Transverse colon (tissue), 4 donors: ENCODE data around the gene OXT. TPM values are rescaled to one million over a fixed set of nuclear protein-coding genes. Genes with fewer than 3 reads are reported as not detected.

Experiments used
- DNase-seq: peaks from one replicate; pipeline ENCODE4 v3.0.0-alpha.2; 2019
- H3K27ac ChIP-seq, 4 donors: fragments of 200-600 bp; sonication (generic); 2 replicates each; pipeline ENCODE4 v1.5.1; 2016 to 2018; ENCODE audit warnings: inconsistent platforms in 4 of 4
- H3K27me3 ChIP-seq: fragments of 200-600 bp; sonication (generic); 2 replicates; pipeline ENCODE4 v1.5.1; 2017; ENCODE audit warnings: inconsistent platforms
- H3K36me3 ChIP-seq, 4 donors: fragments of 200-600 bp; sonication (generic); 2 replicates each; pipeline ENCODE4 v1.5.1; 2017 to 2019; ENCODE audit warnings: inconsistent platforms in 4 of 4
- H3K4me1 ChIP-seq, 4 donors: fragments of 200-600 bp; sonication (generic); 2 replicates each; pipeline ENCODE4 v1.5.1; 2017 to 2020; ENCODE audit warnings: inconsistent platforms in 4 of 4
- H3K4me3 ChIP-seq, 4 donors: fragments of 200-600 bp; sonication (generic); 1 replicate in 1 of 4; 2 replicates in 3 of 4; pipeline versions ENCODE4 v1.5.1 to v1.6.1; 2017 to 2019; ENCODE audit warnings: inconsistent platforms in 4 of 4
- H3K9me3 ChIP-seq, 2 donors: fragments of 200-600 bp; sonication (generic); 2 replicates each; pipeline ENCODE4 v1.5.1; 2017 to 2019; ENCODE audit warnings: inconsistent platforms in 2 of 2
- EP300 ChIP-seq: sonication (generic); formaldehyde crosslinking; IDR thresholded peaks from one replicate; pipeline ENCODE4 v1.6.1; 2017; ENCODE audit warnings: antibody characterized with exemption, low read depth
- POLR2A ChIP-seq: fragments of 450-650 bp; IDR thresholded peaks from one replicate; pipeline ENCODE4 v1.6.1; 2016; ENCODE audit warnings: antibody characterized with exemption, mild to moderate bottlenecking, moderate library complexity
- POLR2AphosphoS5 ChIP-seq, 3 donors: sonication (generic); formaldehyde crosslinking; IDR thresholded peaks; one replicate each; pipeline ENCODE4 v1.6.1; 2016; ENCODE audit warnings: antibody characterized with exemption in 3 of 3
- WGBS, 2 donors: methylation state at CpG; one replicate each; pipeline ENCODE4 v1.1.5; 2018; ENCODE audit warnings: low coverage in 1 of 2; 5-methylcytosine and 5-hydroxymethylcytosine counted together
- in situ Hi-C, 4 donors: fragments of 200-750 bp; cut with MboI; loops; one replicate each; pipeline versions ENCODE4 v1.15.0 to v1.15.1; 2017; ENCODE audit warnings: low sequenced_read_pairs in 3 of 4, low pct_ligation_motif_present in 1 of 4, low pct_unique_long_range_greater_than_20kb in 1 of 4
- intact Hi-C: fragments of 100-400 bp; cut with DNase I; formaldehyde crosslinking; loops from one replicate; pipeline ENCODE4 v1.15.1; 2023; ENCODE audit warnings: low total_unique reads
- total RNA-seq, 4 donors: library from RNA; depleted of rRNA; stranded (reverse); fragments of >200 nt; gene quantifications; one replicate each; pipeline ENCODE4 v1.1.0, GENCODE V29; 2016
- TF ChIP-seq, protein P1 (sequence below), 5 experiments: fragments of 200-600 bp in 3 of 5; fragments of 450-650 bp in 2 of 5; sonication (generic) in 3 of 5; IDR thresholded peaks; 1 replicate in 2 of 5; 2 replicates in 3 of 5; pipeline ENCODE4 v1.5.1; 2016 to 2017; ENCODE audit warnings: antibody characterized with exemption in 5 of 5, inconsistent platforms in 3 of 5, mild to moderate bottlenecking in 2 of 5, moderate library complexity in 1 of 5

Gene OXT
- total RNA-seq, 4 donors from 2014 or later = not detected

DNA sequence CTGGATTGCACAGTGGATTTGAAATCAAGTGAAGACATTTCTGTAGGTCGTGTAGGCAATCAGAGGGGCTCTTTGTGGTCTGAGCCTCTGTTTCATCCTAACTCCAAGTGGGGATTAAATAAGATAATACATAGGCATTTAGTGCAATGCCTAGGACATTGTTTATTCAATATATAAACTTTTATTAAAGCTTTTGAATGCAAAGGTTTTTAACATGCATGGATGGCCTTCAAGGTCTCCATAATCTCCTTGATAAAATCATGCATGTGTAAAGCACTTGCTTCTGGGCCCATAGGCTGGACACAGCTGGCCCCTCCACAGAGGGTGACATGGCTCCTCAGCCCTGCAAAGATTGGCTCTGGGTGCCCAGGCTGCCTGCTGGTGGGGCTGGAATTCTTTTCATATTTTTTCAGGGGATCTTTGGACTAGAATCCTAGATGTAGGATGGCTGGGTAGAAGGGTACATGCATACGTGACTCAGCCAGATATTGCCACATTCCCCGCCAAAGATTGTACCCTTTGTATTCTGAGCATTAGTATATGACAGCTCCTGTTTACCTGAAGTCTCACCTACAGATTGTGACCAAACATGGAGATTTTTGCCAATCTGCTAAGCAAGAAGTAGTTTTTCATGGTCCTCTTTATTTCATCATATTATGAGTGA, 32.1 kb downstream of the OXT start:
- Histone ChIP-seq H3K9me3 (no peaks in the 10 kb centered on the region), H3K4me1 (no peaks in the 10 kb centered on the region), H3K27me3 (peaks cover 10% of the 10 kb centered on the region), H3K4me3 (no peak overlapping the region), H3K27ac (no peak overlapping the region), H3K36me3 (no peaks in the 10 kb centered on the region)
- intact Hi-C loops = no loop called here
- WGBS, 2 donors = 33 to 61% methylated on average over 3 of the region's 3 CpGs
- in situ Hi-C loops = no loop called here
- DNase-seq = no peak
- no peak for TF ChIP-seq EP300
- TF ChIP-seq, protein P1, sequence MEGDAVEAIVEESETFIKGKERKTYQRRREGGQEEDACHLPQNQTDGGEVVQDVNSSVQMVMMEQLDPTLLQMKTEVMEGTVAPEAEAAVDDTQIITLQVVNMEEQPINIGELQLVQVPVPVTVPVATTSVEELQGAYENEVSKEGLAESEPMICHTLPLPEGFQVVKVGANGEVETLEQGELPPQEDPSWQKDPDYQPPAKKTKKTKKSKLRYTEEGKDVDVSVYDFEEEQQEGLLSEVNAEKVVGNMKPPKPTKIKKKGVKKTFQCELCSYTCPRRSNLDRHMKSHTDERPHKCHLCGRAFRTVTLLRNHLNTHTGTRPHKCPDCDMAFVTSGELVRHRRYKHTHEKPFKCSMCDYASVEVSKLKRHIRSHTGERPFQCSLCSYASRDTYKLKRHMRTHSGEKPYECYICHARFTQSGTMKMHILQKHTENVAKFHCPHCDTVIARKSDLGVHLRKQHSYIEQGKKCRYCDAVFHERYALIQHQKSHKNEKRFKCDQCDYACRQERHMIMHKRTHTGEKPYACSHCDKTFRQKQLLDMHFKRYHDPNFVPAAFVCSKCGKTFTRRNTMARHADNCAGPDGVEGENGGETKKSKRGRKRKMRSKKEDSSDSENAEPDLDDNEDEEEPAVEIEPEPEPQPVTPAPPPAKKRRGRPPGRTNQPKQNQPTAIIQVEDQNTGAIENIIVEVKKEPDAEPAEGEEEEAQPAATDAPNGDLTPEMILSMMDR (IDR thresholded peaks at IDR 0.05) = no peak
- no peak for TF ChIP-seq POLR2A
- TF ChIP-seq POLR2AphosphoS5 (IDR thresholded peaks at IDR 0.05) = no peak

DNA sequence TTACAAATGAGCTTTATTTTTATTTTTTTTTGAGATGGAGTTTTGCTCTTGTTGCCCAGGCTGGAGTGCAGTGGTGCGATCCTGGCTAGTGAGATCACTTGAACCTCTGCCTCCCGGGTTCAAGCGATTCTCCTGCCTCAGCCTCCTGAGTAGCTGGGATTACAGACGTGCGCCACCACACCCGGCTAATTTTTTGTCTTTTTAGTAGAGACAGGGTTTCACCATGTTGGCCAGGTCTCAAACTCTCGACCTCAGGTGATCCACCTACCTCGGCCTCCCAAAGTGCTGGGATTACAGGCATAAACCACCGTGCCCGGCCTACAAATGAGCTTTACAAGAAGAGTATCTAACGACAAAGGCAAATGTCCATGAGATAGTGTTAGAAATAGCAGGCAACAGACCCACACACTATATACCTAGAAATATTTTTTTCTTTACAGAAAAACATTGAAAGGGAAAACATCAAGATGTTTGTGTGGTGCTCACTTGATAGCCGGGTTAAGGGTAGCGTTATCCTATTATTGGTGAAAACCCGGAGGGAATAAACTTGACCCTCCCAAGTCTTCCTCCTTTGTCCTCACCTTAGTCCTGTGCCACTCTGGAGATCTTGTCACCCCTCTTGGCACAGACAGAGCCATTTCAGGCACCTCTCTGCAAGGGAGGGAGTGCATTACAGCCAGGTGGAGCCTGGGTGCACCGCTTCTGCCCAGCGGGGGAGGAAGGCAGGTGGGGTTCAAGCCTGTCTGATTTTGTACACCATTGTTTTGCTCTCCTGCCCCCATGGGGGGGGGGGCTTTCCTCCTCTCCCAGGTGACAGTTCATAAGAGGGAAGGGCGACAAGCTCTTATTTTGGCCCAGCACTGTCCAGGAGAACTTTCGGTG, 34.1 kb downstream of the OXT start:
- no peaks in the 10 kb centered on the region for H3K9me3 ChIP-seq
- intact Hi-C loops = no loop called here
- WGBS, 2 donors = 94 to 95% methylated on average over 14 to 18 of the region's 18 CpGs
- no peaks in the 10 kb centered on the region for H3K4me1 ChIP-seq
- no peak for TF ChIP-seq POLR2A
- TF ChIP-seq, protein P1 (IDR thresholded peaks at IDR 0.05) = no peak
- no peak for TF ChIP-seq POLR2AphosphoS5 (IDR thresholded peaks at IDR 0.05)
- no peak for TF ChIP-seq EP300
- no peaks in the 10 kb centered on the region for H3K27me3 ChIP-seq
- no peak for DNase-seq
- no peak overlapping the region for H3K4me3 ChIP-seq
- no peak overlapping the region for H3K27ac ChIP-seq
- in situ Hi-C loops = no loop called here
- H3K36me3 ChIP-seq = peaks cover 0 to 6% (median 0%) of the 10 kb centered on the region in 4 donors

DNA sequence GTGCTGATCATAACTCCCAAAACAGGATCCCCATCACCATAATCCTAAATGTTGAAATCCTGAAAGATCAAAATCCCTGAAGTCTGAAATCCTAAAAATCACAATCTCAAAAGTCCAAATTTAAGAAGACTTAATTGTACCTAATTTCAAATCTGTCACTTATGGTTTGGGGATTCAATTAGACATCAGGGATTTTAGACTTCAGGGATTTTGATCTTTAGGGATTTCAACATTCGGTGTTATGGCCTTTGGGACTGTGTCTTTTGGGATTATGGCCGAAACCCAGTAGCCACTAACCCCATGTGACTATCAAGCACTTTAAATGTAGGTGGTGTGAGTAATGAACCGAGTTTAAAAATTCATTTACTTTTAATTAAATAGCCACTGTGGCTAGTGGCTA, 34.8 kb downstream of the OXT start:
- 93 to 97% methylated on average over 3 of the region's 3 CpGs for WGBS, 2 donors
- H3K27ac ChIP-seq = no peak overlapping the region
- H3K36me3 ChIP-seq = peaks cover 0 to 6% (median 0%) of the 10 kb centered on the region in 4 donors
- DNase-seq = no peak
- no peaks in the 10 kb centered on the region for H3K4me1 ChIP-seq
- intact Hi-C loops (no loop called here), in situ Hi-C loops (no loop called here)
- TF ChIP-seq POLR2AphosphoS5 (IDR thresholded peaks at IDR 0.05) (no peak), EP300 (no peak), POLR2A (no peak)
- TF ChIP-seq, protein P1 (IDR thresholded peaks at IDR 0.05) = no peak
- no peak overlapping the region for H3K4me3 ChIP-seq
- H3K9me3 ChIP-seq = no peaks in the 10 kb centered on the region
- H3K27me3 ChIP-seq = no peaks in the 10 kb centered on the region

DNA sequence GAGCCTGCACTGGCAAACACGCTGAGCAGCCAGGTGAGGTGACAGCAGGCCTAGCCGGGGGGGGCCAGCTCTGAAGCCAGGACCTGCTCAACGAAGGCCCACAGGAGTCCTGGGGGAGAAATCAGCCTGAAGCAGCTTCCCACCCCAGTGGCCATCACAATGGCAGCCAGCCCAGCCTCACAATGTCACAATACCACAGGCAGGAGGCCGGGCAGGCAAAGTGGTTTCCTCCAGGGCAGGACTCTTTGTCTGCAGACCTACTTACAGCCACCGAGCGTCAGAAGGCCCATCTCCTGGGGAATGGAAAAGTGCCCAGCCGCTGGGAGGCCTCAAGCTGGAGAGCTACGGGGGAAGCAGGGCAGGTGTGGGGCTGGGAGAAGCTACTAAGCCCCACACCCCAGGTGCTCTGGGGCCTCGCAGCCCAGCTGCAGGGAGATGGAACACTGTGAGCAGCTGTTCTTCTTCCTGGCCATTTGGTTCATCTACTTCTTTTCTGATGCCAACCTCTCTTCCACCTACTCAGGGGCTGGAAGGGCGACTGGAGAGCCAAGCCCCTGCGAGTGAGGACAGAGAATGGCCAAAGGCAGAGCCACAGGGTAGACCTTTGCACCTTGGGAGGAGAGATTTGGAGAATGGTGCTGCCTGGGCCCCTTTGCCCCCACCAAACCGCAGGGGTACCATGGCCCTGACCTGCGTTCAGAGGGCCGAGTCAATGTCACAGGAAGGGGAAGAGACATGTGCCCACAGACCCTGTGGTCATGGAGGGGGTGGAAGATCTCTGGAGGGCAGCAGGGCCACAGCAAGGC, 35.4 kb downstream of the OXT start:
- Histone ChIP-seq H3K9me3 (no peaks in the 10 kb centered on the region), H3K36me3 (peaks cover 0 to 6% (median 0%) of the 10 kb centered on the region in 4 donors), H3K4me1 (no peaks in the 10 kb centered on the region), H3K27ac (no peak overlapping the region), H3K4me3 (no peak overlapping the region), H3K27me3 (no peaks in the 10 kb centered on the region)
- TF ChIP-seq POLR2A = no peak
- TF ChIP-seq POLR2AphosphoS5 (IDR thresholded peaks at IDR 0.05) = no peak
- TF ChIP-seq EP300 = no peak
- TF ChIP-seq, protein P1 (IDR thresholded peaks at IDR 0.05) = no peak
- DNase-seq = no peak
- intact Hi-C loops (no loop called here), in situ Hi-C loops (no loop called here)
- 84 to 93% methylated on average over 3 to 14 of the region's 14 CpGs for WGBS, 2 donors
